Measurements from ENCODE around the gene RNF144A. TPM values are rescaled to one million over a fixed set of nuclear protein-coding genes. Genes with fewer than 3 reads are reported as not detected.

Gene RNF144A
- total and polyA plus RNA-seq, 10 of the 15 experiments (the other 5 are each of a cell fraction or from before 2014, with no cell fraction given) = 0.02 to 12.1 (median 0.48) TPM; not detected in 1

GRCh38 chr2:7045601-7046590 is 128.7 kb downstream of the RNF144A start:
- Histone ChIP-seq H3K27ac (ENCODE audit: control insufficient read depth, insufficient read depth) (no peak overlapping the region), H3K9ac (ENCODE audit: control insufficient read depth, insufficient read depth, low read length) (no peak overlapping the region), H3K9me3 (replicated peaks; ENCODE audit: control insufficient read depth, insufficient read depth, low read length) (peaks cover 6% of the 10 kb centered on the region; the same call in 2 of the 3 replicates), H3K4me1 (ENCODE audit: control insufficient read depth, insufficient read depth, low read length) (no peaks in the 10 kb centered on the region), H3K27me3 (replicated peaks in 1 of 2; ENCODE audit: control insufficient read depth in 2 of 2, insufficient read depth in 2 of 2, low read length in 1 of 2) (no peaks in the 10 kb centered on the region), H3K4me2 (ENCODE audit: control insufficient read depth, insufficient read depth) (no peak overlapping the region), H4K20me1 (ENCODE audit: control insufficient read depth, insufficient read depth) (no peaks in the 10 kb centered on the region), H3K4me3 (no peak overlapping the region), H3K36me3 (ENCODE audit: control insufficient read depth in 2 of 2, insufficient read depth in 2 of 2, low read length in 1 of 2) (no peaks in the 10 kb centered on the region), H3K79me2 (ENCODE audit: control insufficient read depth, insufficient read depth, low read length) (no peaks in the 10 kb centered on the region), H2AFZ (ENCODE audit: control insufficient read depth, low read depth, low read length) (no peak overlapping the region)
- in situ Hi-C loops (cut with MboI) (no loop called here), intact Hi-C loops (cut with micrococcal nuclease; ENCODE audit: unreplicated experiment) (loop anchor here (2.0 kb wide), 1 partner anchor 39 kb away; no protein-coding TSS in a partner anchor)
- DNase-seq (ENCODE audit: low read depth, low spot score) (no peak), FAIRE-seq (no peak), ATAC-seq (no peak)
- BruUV-seq (replicated peaks) = no TSS peak
- ChIA-PET POLR2A (no interaction called here), RAD21 (ENCODE audit: unreplicated experiment) (interaction anchor here (0.7 to 3.4 kb wide), 5 partner anchors 8 to 149 kb away, joined by 4 to 40 read pairs (median 5); no protein-coding TSS in a partner anchor), CTCF (interaction anchor here (0.6 to 6.2 kb wide), 13 partner anchors 11 to 220 kb away, joined by 3 to 127 read pairs (median 12); partner anchors contain the start of gene RSAD2), SMC1A (ENCODE audit: uncharacterized antibody, unreplicated experiment) (interaction anchor here (1.2 to 3.9 kb wide), 6 partner anchors 9 to 150 kb away, joined by 3 to 73 read pairs (median 10); no protein-coding TSS in a partner anchor)
- WGBS (ENCODE audit: insufficient coverage, insufficient replicate concordance, low lambda C conversion rate, missing lambda C conversion rate) = 44% methylated on average over 15 of the region's 15 CpGs
- TF ChIP-seq USF2 (IDR thresholded peaks at IDR 0.05; ENCODE audit: borderline replicate concordance, low read depth, low read length) = no peak

- DNase-seq (ENCODE audit: low read depth, low spot score) = no peak
- no TSS peak for BruUV-seq (replicated peaks)
- WGBS (ENCODE audit: insufficient coverage, insufficient replicate concordance, low lambda C conversion rate, missing lambda C conversion rate) = 46% methylated on average over 3 of the region's 3 CpGs
- Histone ChIP-seq H3K27me3 (replicated peaks in 1 of 2; ENCODE audit: control insufficient read depth in 2 of 2, insufficient read depth in 2 of 2, low read length in 1 of 2) (no peaks in the 10 kb centered on the region), H2AFZ (ENCODE audit: control insufficient read depth, low read depth, low read length) (no peak overlapping the region), H3K4me1 (ENCODE audit: control insufficient read depth, insufficient read depth, low read length) (peaks cover 9% of the 10 kb centered on the region), H4K20me1 (ENCODE audit: control insufficient read depth, insufficient read depth) (no peaks in the 10 kb centered on the region), H3K4me2 (ENCODE audit: control insufficient read depth, insufficient read depth) (no peak overlapping the region), H3K4me3 (no peak overlapping the region), H3K9ac (ENCODE audit: control insufficient read depth, insufficient read depth, low read length) (no peak overlapping the region), H3K36me3 (ENCODE audit: control insufficient read depth in 2 of 2, insufficient read depth in 2 of 2, low read length in 1 of 2) (no peaks in the 10 kb centered on the region; a peak in 1 of 4 replicates), H3K79me2 (ENCODE audit: control insufficient read depth, insufficient read depth, low read length) (no peaks in the 10 kb centered on the region), H3K27ac (ENCODE audit: control insufficient read depth, insufficient read depth) (no peak overlapping the region), H3K9me3 (replicated peaks; ENCODE audit: control insufficient read depth, insufficient read depth, low read length) (peaks cover 6% of the 10 kb centered on the region; the same call in 2 of the 3 replicates)
- intact Hi-C loops (cut with micrococcal nuclease; ENCODE audit: unreplicated experiment) = no loop called here
- ChIA-PET SMC1A (ENCODE audit: uncharacterized antibody, unreplicated experiment) (interaction anchor here (0.7 to 1.4 kb wide), 3 partner anchors 19 to 170 kb away, joined by 3 to 4 read pairs (median 3); partner anchors contain the start of gene RSAD2), CTCF (interaction anchor here (6.2 kb wide), 1 partner anchor 152 kb away, joined by 127 read pairs; no protein-coding TSS in a partner anchor), POLR2A (no interaction called here), RAD21 (ENCODE audit: unreplicated experiment) (no interaction called here)
- ATAC-seq = no peak
- FAIRE-seq = no peak
- TF ChIP-seq RUNX3 (IDR thresholded peaks at IDR 0.05; ENCODE audit: low read length) = no peak
- no peak for TF ChIP-seq WRNIP1 (IDR thresholded peaks at IDR 0.05; ENCODE audit: borderline replicate concordance, low read depth, low read length)
- TF ChIP-seq ZNF217 (IDR thresholded peaks at IDR 0.05) = no peak
- TF ChIP-seq CBFB (IDR thresholded peaks at IDR 0.05; ENCODE audit: low read depth) = no peak
- TF ChIP-seq FOS (IDR thresholded peaks at IDR 0.05; ENCODE audit: borderline replicate concordance, extremely low read depth, insufficient read length) = no peak
- in situ Hi-C loops (cut with MboI) = no loop called here
Measured at GRCh38 chr2:7047661-7048060, 130.4 kb downstream of the RNF144A start.
